ENCODE data around the gene SF3B2.

DNA sequence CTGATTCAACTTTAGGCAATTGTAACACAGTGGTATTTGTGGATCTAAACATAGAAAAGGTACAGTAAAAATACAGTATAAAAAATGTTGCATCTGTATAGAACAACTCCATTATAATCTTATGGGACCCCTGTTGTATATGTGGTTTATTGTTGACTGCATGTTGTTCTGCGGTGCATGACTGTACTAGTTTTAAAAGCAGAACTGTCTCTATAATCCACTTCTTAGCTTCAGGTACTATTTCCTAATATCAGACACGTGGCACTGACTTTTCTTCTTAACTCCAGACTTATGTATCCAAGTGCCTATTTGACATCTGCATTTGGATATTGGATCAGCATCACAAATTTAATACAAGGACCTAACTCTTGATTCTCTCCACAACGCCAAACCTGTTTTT, 59.0 kb downstream of the SF3B2 start:
- TF ChIP-seq, protein P1, sequence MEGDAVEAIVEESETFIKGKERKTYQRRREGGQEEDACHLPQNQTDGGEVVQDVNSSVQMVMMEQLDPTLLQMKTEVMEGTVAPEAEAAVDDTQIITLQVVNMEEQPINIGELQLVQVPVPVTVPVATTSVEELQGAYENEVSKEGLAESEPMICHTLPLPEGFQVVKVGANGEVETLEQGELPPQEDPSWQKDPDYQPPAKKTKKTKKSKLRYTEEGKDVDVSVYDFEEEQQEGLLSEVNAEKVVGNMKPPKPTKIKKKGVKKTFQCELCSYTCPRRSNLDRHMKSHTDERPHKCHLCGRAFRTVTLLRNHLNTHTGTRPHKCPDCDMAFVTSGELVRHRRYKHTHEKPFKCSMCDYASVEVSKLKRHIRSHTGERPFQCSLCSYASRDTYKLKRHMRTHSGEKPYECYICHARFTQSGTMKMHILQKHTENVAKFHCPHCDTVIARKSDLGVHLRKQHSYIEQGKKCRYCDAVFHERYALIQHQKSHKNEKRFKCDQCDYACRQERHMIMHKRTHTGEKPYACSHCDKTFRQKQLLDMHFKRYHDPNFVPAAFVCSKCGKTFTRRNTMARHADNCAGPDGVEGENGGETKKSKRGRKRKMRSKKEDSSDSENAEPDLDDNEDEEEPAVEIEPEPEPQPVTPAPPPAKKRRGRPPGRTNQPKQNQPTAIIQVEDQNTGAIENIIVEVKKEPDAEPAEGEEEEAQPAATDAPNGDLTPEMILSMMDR (IDR thresholded peaks at IDR 0.05; ENCODE audit: low read depth, low read length, missing input control) = no peak
- no peak for TF ChIP-seq RAD21 (IDR thresholded peaks at IDR 0.05)

All from liver (tissue), 3 donors.